ENCODE results near the gene HCN1.
"Not testable (repeated sequence)": the region's sequence is repeated elsewhere in the genome, so short reads cannot be mapped to it uniquely, and the experiment has no call there.

The HCN1 gene

DNA sequence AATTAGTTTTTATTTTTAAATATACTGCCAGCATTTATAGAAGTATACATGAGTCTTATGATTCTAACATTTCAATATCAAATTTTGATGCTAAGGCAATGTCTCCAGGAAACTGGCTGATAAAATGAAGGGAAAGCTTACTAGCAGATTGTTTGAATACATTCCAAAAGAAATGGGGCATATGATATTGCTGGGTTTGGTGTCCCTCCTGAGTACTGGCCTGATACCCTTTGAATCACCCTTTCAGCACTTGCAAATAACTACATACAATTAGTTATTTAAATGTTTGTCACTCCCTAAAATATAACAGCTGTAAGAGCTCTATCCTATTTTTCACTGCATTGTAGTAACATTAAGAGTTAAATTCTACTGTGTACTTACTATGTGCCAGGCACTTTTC, 360.8 kb downstream of the HCN1 start:
- Histone ChIP-seq H3K9me3 (ENCODE audit: control insufficient read depth, insufficient read depth, low read depth, low read length) (no peaks in the 10 kb centered on the region), H3K4me3 (ENCODE audit: low read depth, low read length) (no peak overlapping the region), H3K27ac (ENCODE audit: extremely low read depth, low read depth, low read length) (no peak overlapping the region), H3K4me1 (ENCODE audit: control insufficient read depth, insufficient read depth, low read length) (no peaks in the 10 kb centered on the region), H3K36me3 (ENCODE audit: control insufficient read depth in 2 of 2, insufficient read depth in 1 of 2, low read length in 2 of 2) (no peaks in the 10 kb centered on the region)
- TF ChIP-seq SCRT2 (tag by site-specific recombination; IDR thresholded peaks at IDR 0.05) (no peak), ZNF510 (tag by site-specific recombination; IDR thresholded peaks at IDR 0.05; ENCODE audit: insufficient replicate concordance) (no peak), KLF10 (tag by site-specific recombination; IDR thresholded peaks at IDR 0.05) (no peak), ZSCAN23 (tag by site-specific recombination; IDR thresholded peaks at IDR 0.05) (no peak), ZNF654 (tag by site-specific recombination; IDR thresholded peaks at IDR 0.05; ENCODE audit: low read depth) (no peak), SCRT1 (tag by site-specific recombination; IDR thresholded peaks at IDR 0.05; ENCODE audit: borderline replicate concordance) (no peak), ZNF146 (tag by site-specific recombination; IDR thresholded peaks at IDR 0.05) (no peak), ZNF266 (tag by site-specific recombination; IDR thresholded peaks at IDR 0.05; ENCODE audit: low read depth) (no peak), BCL11B (tag by site-specific recombination; IDR thresholded peaks at IDR 0.05; ENCODE audit: low read depth) (no peak), YY1 (tag by site-specific recombination; IDR thresholded peaks at IDR 0.05) (no peak), BCL11A (tag by site-specific recombination; IDR thresholded peaks at IDR 0.05; ENCODE audit: low read depth) (no peak), ZNF221 (tag by site-specific recombination; IDR thresholded peaks at IDR 0.05; ENCODE audit: borderline replicate concordance) (no peak), MZF1 (tag by site-specific recombination; IDR thresholded peaks at IDR 0.05; ENCODE audit: borderline replicate concordance) (no peak)
- TF ChIP-seq, protein P1, sequence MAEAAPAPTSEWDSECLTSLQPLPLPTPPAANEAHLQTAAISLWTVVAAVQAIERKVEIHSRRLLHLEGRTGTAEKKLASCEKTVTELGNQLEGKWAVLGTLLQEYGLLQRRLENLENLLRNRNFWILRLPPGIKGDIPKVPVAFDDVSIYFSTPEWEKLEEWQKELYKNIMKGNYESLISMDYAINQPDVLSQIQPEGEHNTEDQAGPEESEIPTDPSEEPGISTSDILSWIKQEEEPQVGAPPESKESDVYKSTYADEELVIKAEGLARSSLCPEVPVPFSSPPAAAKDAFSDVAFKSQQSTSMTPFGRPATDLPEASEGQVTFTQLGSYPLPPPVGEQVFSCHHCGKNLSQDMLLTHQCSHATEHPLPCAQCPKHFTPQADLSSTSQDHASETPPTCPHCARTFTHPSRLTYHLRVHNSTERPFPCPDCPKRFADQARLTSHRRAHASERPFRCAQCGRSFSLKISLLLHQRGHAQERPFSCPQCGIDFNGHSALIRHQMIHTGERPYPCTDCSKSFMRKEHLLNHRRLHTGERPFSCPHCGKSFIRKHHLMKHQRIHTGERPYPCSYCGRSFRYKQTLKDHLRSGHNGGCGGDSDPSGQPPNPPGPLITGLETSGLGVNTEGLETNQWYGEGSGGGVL (tag by site-specific recombination; IDR thresholded peaks at IDR 0.05), result no peak
- TF ChIP-seq, protein P2, sequence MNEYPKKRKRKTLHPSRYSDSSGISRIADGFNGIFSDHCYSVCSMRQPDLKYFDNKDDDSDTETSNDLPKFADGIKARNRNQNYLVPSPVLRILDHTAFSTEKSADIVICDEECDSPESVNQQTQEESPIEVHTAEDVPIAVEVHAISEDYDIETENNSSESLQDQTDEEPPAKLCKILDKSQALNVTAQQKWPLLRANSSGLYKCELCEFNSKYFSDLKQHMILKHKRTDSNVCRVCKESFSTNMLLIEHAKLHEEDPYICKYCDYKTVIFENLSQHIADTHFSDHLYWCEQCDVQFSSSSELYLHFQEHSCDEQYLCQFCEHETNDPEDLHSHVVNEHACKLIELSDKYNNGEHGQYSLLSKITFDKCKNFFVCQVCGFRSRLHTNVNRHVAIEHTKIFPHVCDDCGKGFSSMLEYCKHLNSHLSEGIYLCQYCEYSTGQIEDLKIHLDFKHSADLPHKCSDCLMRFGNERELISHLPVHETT (tag by site-specific recombination; IDR thresholded peaks at IDR 0.05), result no peak
- TF ChIP-seq, protein P3, sequence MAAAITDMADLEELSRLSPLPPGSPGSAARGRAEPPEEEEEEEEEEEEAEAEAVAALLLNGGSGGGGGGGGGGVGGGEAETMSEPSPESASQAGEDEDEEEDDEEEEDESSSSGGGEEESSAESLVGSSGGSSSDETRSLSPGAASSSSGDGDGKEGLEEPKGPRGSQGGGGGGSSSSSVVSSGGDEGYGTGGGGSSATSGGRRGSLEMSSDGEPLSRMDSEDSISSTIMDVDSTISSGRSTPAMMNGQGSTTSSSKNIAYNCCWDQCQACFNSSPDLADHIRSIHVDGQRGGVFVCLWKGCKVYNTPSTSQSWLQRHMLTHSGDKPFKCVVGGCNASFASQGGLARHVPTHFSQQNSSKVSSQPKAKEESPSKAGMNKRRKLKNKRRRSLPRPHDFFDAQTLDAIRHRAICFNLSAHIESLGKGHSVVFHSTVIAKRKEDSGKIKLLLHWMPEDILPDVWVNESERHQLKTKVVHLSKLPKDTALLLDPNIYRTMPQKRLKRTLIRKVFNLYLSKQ (tag by site-specific recombination; IDR thresholded peaks at IDR 0.05; ENCODE audit: borderline replicate concordance), result no peak
- POLR2A ChIA-PET, result no interaction called here
- CTCF ChIA-PET, result no interaction called here

DNA sequence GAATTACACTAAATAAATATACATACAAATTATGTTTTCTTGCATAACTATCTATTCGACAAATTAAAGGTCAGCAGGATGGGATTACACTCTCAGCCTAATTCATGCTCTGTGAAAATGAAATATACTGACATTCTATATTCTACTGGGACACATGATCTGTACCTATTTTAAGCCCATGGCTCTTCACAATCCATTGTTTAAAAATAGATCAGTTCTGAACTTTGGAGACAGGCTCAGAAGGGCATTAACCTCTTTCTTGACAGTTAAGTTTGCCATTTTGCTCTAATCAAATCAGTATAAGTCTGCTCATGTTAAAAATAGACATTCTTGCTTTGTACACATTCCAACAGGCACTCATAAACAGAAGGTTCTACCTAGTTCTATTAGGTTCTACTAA, 361.2 kb downstream of the HCN1 start:
- H3K4me1 ChIP-seq (ENCODE audit: control insufficient read depth, insufficient read depth, low read length), result no peaks in the 10 kb centered on the region
- no peak for TF ChIP-seq ZNF600 (tag by site-specific recombination; IDR thresholded peaks at IDR 0.05)
- TF ChIP-seq ZNF501 (tag by site-specific recombination; IDR thresholded peaks at IDR 0.05), result no peak
- TF ChIP-seq, protein P4, sequence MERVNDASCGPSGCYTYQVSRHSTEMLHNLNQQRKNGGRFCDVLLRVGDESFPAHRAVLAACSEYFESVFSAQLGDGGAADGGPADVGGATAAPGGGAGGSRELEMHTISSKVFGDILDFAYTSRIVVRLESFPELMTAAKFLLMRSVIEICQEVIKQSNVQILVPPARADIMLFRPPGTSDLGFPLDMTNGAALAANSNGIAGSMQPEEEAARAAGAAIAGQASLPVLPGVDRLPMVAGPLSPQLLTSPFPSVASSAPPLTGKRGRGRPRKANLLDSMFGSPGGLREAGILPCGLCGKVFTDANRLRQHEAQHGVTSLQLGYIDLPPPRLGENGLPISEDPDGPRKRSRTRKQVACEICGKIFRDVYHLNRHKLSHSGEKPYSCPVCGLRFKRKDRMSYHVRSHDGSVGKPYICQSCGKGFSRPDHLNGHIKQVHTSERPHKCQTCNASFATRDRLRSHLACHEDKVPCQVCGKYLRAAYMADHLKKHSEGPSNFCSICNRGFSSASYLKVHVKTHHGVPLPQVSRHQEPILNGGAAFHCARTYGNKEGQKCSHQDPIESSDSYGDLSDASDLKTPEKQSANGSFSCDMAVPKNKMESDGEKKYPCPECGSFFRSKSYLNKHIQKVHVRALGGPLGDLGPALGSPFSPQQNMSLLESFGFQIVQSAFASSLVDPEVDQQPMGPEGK (tag by site-specific recombination; IDR thresholded peaks at IDR 0.05), result no peak
- TF ChIP-seq GLIS1 (tag by site-specific recombination; IDR thresholded peaks at IDR 0.05), result no peak
- no peak for TF ChIP-seq ZNF157 (tag by site-specific recombination; IDR thresholded peaks at IDR 0.05)
- TF ChIP-seq ZNF394 (tag by site-specific recombination; IDR thresholded peaks at IDR 0.05; ENCODE audit: borderline replicate concordance), result no peak
- no peak for TF ChIP-seq BCL11A (tag by site-specific recombination; IDR thresholded peaks at IDR 0.05; ENCODE audit: low read depth)
- TF ChIP-seq, protein P5, sequence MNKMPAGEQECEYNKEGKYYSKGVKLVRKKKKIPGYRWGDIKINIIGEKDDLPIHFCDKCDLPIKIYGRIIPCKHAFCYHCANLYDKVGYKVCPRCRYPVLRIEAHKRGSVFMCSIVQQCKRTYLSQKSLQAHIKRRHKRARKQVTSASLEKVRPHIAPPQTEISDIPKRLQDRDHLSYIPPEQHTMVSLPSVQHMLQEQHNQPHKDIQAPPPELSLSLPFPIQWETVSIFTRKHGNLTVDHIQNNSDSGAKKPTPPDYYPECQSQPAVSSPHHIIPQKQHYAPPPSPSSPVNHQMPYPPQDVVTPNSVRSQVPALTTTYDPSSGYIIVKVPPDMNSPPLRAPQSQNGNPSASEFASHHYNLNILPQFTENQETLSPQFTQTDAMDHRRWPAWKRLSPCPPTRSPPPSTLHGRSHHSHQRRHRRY (tag by site-specific recombination; IDR thresholded peaks at IDR 0.05), result no peak
- TF ChIP-seq, protein P6, sequence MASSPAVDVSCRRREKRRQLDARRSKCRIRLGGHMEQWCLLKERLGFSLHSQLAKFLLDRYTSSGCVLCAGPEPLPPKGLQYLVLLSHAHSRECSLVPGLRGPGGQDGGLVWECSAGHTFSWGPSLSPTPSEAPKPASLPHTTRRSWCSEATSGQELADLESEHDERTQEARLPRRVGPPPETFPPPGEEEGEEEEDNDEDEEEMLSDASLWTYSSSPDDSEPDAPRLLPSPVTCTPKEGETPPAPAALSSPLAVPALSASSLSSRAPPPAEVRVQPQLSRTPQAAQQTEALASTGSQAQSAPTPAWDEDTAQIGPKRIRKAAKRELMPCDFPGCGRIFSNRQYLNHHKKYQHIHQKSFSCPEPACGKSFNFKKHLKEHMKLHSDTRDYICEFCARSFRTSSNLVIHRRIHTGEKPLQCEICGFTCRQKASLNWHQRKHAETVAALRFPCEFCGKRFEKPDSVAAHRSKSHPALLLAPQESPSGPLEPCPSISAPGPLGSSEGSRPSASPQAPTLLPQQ (tag by site-specific recombination; IDR thresholded peaks at IDR 0.05), result no peak
- H3K9me3 ChIP-seq (ENCODE audit: control insufficient read depth, insufficient read depth, low read depth, low read length), result no peaks in the 10 kb centered on the region
- no peaks in the 10 kb centered on the region for H3K36me3 ChIP-seq (ENCODE audit: control insufficient read depth in 2 of 2, insufficient read depth in 1 of 2, low read length in 2 of 2)
- H3K4me3 ChIP-seq (ENCODE audit: low read depth, low read length), result no peak overlapping the region
- ChIA-PET CTCF (no interaction called here), POLR2A (no interaction called here)
- H3K27ac ChIP-seq (ENCODE audit: extremely low read depth, low read depth, low read length), result no peak overlapping the region

DNA sequence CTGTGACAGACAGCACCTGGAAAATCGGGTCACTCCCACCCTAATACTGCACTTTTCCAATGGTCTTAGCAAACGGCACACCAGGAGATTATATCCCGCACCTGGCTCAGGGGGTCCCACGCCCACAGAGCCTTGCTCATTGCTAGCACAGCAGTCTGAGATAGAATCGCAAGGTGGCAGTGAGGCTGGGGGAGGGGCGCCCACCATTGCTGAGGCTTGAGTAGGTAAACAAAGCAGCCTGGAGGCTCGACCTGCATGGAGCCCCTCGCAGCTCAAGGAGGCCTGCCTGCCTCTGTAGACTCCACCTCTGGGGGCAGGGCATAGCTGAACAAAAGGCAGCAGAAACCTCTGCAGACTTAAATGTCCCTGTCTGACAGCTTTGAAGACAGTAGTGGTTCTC, 383.6 kb downstream of the HCN1 start:
- H3K27ac ChIP-seq (ENCODE audit: extremely low read depth, low read depth, low read length); CTCF ChIA-PET; POLR2A ChIA-PET; H3K36me3 ChIP-seq (ENCODE audit: control insufficient read depth in 2 of 2, insufficient read depth in 1 of 2, low read length in 2 of 2); H3K9me3 ChIP-seq (ENCODE audit: control insufficient read depth, insufficient read depth, low read depth, low read length); H3K4me1 ChIP-seq (ENCODE audit: control insufficient read depth, insufficient read depth, low read length); H3K4me3 ChIP-seq (ENCODE audit: low read depth, low read length): not testable (repeated sequence)
